ENCODE data around the gene CDC14A. TPM values are rescaled to one million over a fixed set of nuclear protein-coding genes. Genes with fewer than 3 reads are reported as not detected.

The CDC14A gene
- total RNA-seq, 4 donors from 2014 or later = 18.6 to 40.6 (median 28.8) TPM

- Histone ChIP-seq H3K36me3 (no peaks in the 10 kb centered on the region), H3K9me3 (peaks cover 0 to 8% (median 0%) of the 10 kb centered on the region in 4 donors), H3K4me1 (no peaks in the 10 kb centered on the region), H3K27ac (no peak overlapping the region), H3K27me3 (no peaks in the 10 kb centered on the region), H3K4me3 (no peak overlapping the region)
- WGBS, 2 donors = 82% methylated on average over 3 of the region's 3 CpGs
- DNase-seq (ENCODE audit: low spot score in 2 of 2) = no peak
- TF ChIP-seq POLR2A (IDR thresholded peaks at IDR 0.05) (no peak), EP300 (IDR thresholded peaks at IDR 0.05) (no peak), CTCF (IDR thresholded peaks at IDR 0.05) (no peak)
Observed at GRCh38 chr1:100565533-100565932, 213.2 kb downstream of the CDC14A start.

- H3K4me3 ChIP-seq = no peak overlapping the region
- TF ChIP-seq EP300 (IDR thresholded peaks at IDR 0.05) (no peak), CTCF (IDR thresholded peaks at IDR 0.05) (no peak)
- H3K36me3 ChIP-seq = no peaks in the 10 kb centered on the region
- 46 to 68% methylated on average over 5 of the region's 5 CpGs for WGBS, 2 donors
- H3K4me1 ChIP-seq = no peaks in the 10 kb centered on the region
- no peak for DNase-seq (ENCODE audit: low spot score in 2 of 2)
- no peak overlapping the region for H3K27ac ChIP-seq
- peaks cover 0 to 8% (median 0%) of the 10 kb centered on the region in 4 donors for H3K9me3 ChIP-seq
- no peaks in the 10 kb centered on the region for H3K27me3 ChIP-seq
Observed at GRCh38 chr1:100565937-100566699, 213.8 kb downstream of the CDC14A start.

GRCh38 chr1:100567062-100567461 lies 214.8 kb downstream of the CDC14A start:
- Histone ChIP-seq H3K4me1 (no peaks in the 10 kb centered on the region), H3K27me3 (no peaks in the 10 kb centered on the region), H3K27ac (no peak overlapping the region), H3K9me3 (peaks cover 0 to 8% (median 0%) of the 10 kb centered on the region in 4 donors), H3K4me3 (no peak overlapping the region), H3K36me3 (no peaks in the 10 kb centered on the region)
- TF ChIP-seq EP300 (IDR thresholded peaks at IDR 0.05) (no peak), POLR2A (IDR thresholded peaks at IDR 0.05) (no peak), CTCF (IDR thresholded peaks at IDR 0.05) (no peak)
- no peak for DNase-seq (ENCODE audit: low spot score in 2 of 2)
- WGBS, 2 donors = 0% methylated on average over 1 of the region's 1 CpG

Other genes starting within 250 kb of the CDC14A start
- 1 to 10 TPM; 1.8 to 3.9 (median 2.7) TPM for gene SASS6, start 219.6 kb upstream of the CDC14A start, total RNA-seq
- 10 to 100 TPM; 10.2 to 33.0 (median 16.2) TPM for gene TRMT13, start 219.3 kb upstream of the CDC14A start, total RNA-seq
- gene LRRC39, start 174.2 kb upstream of the CDC14A start, total RNA-seq = 1 to 10 TPM in 2 of 4 donors, under 1 TPM in 2; 0.39 to 7.5 (median 1.5) TPM
- gene DBT, start 102.7 kb upstream of the CDC14A start, total RNA-seq = 10 to 100 TPM in 3 of 4 donors, 1 to 10 TPM in 1; 8.1 to 10.7 (median 10.3) TPM
- 10 to 100 TPM; 21.9 to 30.6 (median 23.2) TPM for gene RTCA, start 86.3 kb upstream of the CDC14A start, total RNA-seq
- gene GPR88, start 185.6 kb downstream of the CDC14A start, total RNA-seq = 1 to 10 TPM in 2 of 4 donors, under 1 TPM in 2; 0.22 to 3.3 (median 0.96) TPM

Measured in tibial nerve (tissue), 4 donors.